GM19238 (cell line): ENCODE results near the gene ZBTB33.

Experiments
- DNase-seq: peaks from one replicate; pipeline ENCODE4 v3.0.0; 2011; ENCODE audit warnings: low spot score; ENCODE audit not compliant: insufficient read length

The ZBTB33 gene

GRCh38 chrX:120304256-120304655 lies 53.6 kb downstream of the ZBTB33 start:
- no peak for DNase-seq

- no peak for DNase-seq
These were observed 55.0 kb downstream of the ZBTB33 start for GRCh38 chrX:120305531-120306141.

- DNase-seq, result no peak
These were observed 56.0 kb downstream of the ZBTB33 start for GRCh38 chrX:120306630-120307029.
